Common myeloid progenitor, CD34-positive (primary cell): ENCODE data around the gene KRTAP10-2.
A peak's percentile ranks its signal among the peaks of the same experiment; 100 is the strongest.

Experiments
- CTCF ChIA-PET: fragments of 350-600 bp; sonication (Branson Sonifier 250); formaldehyde crosslinking; loops from one replicate; lab custom pipeline; 2021; ENCODE audit warnings: antibody characterized with exemption; lab: Charles Lee
- POLR2A ChIA-PET: fragments of 350-600 bp; sonication (Branson Sonifier 250); formaldehyde crosslinking; loops from one replicate; lab custom pipeline; 2021; ENCODE audit warnings: antibody characterized with exemption; lab: Charles Lee
- DNase-seq, 3 donors: peaks; one replicate each; pipeline versions ENCODE4 v3.0.0 to v3.0.0-alpha.2; 2013
- H3K27ac ChIP-seq, 2 experiments: 1 replicate in 1 of 2; 2 replicates in 1 of 2; pipeline ENCODE4 v1.7.0; 2013; ENCODE audit warnings: inconsistent platforms in 2 of 2, low read length in 2 of 2, mild to moderate bottlenecking in 2 of 2, low read depth in 1 of 2, moderate library complexity in 1 of 2; ENCODE audit not compliant: severe bottlenecking in 2 of 2, insufficient read depth in 1 of 2, poor library complexity in 1 of 2
- H3K27me3 ChIP-seq, 5 experiments: replicated peaks in 2 of 5; 1 replicate in 3 of 5; 2 replicates in 2 of 5; pipeline versions ENCODE4 v1.6.1 to v1.7.0; 2013; ENCODE audit warnings: low read length in 4 of 5, mild to moderate bottlenecking in 2 of 5, moderate library complexity in 2 of 5, inconsistent platforms in 1 of 5; ENCODE audit not compliant: insufficient read depth in 5 of 5, control insufficient read depth in 4 of 5
- H3K36me3 ChIP-seq, 4 experiments: 1 replicate in 2 of 4; 2 replicates in 2 of 4; pipeline versions ENCODE4 v1.6.1 to v1.7.0; 2013; ENCODE audit warnings: low read length in 3 of 4, control low read depth in 1 of 4, mild to moderate bottlenecking in 1 of 4; ENCODE audit not compliant: control insufficient read depth in 4 of 4, insufficient read depth in 4 of 4
- H3K4me1 ChIP-seq, 4 experiments: 1 replicate in 3 of 4; 2 replicates in 1 of 4; pipeline versions ENCODE4 v1.6.1 to v1.7.1; 2013; ENCODE audit warnings: low read length in 3 of 4, mild to moderate bottlenecking in 3 of 4, control low read depth in 1 of 4, inconsistent platforms in 1 of 4, moderate library complexity in 1 of 4; ENCODE audit not compliant: control insufficient read depth in 4 of 4, insufficient read depth in 4 of 4; ENCODE audit errors: control extremely low read depth in 1 of 4
- H3K4me3 ChIP-seq, 7 experiments: 1 replicate in 4 of 7; 2 replicates in 3 of 7; pipeline versions ENCODE4 v1.5.1 to v1.7.0; 2013; ENCODE audit warnings: mild to moderate bottlenecking in 7 of 7, low read length in 6 of 7, moderate library complexity in 6 of 7, inconsistent platforms in 2 of 7, low read depth in 2 of 7, control low read depth in 1 of 7; ENCODE audit not compliant: insufficient read depth in 4 of 7, control insufficient read depth in 1 of 7; ENCODE audit errors: extremely low read depth in 1 of 7
- H3K9me3 ChIP-seq, 5 experiments: 1 replicate in 4 of 5; 2 replicates in 1 of 5; pipeline versions ENCODE4 v1.6.1 to v1.7.1; 2013; ENCODE audit warnings: low read length in 4 of 5, mild to moderate bottlenecking in 2 of 5, inconsistent platforms in 1 of 5, low read depth in 1 of 5, moderate library complexity in 1 of 5; ENCODE audit not compliant: control insufficient read depth in 4 of 5, insufficient read depth in 2 of 5; ENCODE audit errors: control extremely low read depth in 1 of 5
- WGBS: methylation state at CpG from one replicate; pipeline ENCODE4 v1.1.5; 2013; ENCODE audit not compliant: insufficient coverage; 5-methylcytosine and 5-hydroxymethylcytosine counted together

KRTAP10-2 gene

GRCh38 chr21:44513389-44514217 is 37.7 kb downstream of the KRTAP10-2 start:
- CTCF ChIA-PET: interaction anchor here (0.9 to 1.6 kb wide), 4 partner anchors 276 to 287 kb away, joined by 3 to 5 read pairs (median 4); no protein-coding TSS in a partner anchor
- 100% methylated on average over 10 of the region's 15 CpGs for WGBS

GRCh38 chr21:44512496-44513388 is 38.6 kb downstream of the KRTAP10-2 start:
- Histone ChIP-seq H3K36me3 (no peaks in the 10 kb centered on the region), H3K27me3 (no peaks in the 10 kb centered on the region), H3K9me3 (peaks cover 0 to 2% (median 0%) of the 10 kb centered on the region in 5 experiments), H3K4me1 (peaks cover 0 to 15% (median 8%) of the 10 kb centered on the region in 4 experiments), H3K27ac (no peak overlapping the region), H3K4me3 (no peak overlapping the region)
- ChIA-PET CTCF (interaction anchor here (0.9 to 3.1 kb wide), 5 partner anchors 277 to 625 kb away, joined by 3 to 36 read pairs (median 3); no protein-coding TSS in a partner anchor), POLR2A (no interaction called here)
- WGBS: 92% methylated on average over 19 of the region's 21 CpGs
- DNase-seq: no peak

More at GRCh38 chr21:44513389-44514217, 37.7 kb downstream of the KRTAP10-2 start:
- Histone ChIP-seq H3K27me3 (no peaks in the 10 kb centered on the region), H3K36me3 (no peaks in the 10 kb centered on the region), H3K4me1 (peaks cover 0 to 15% (median 8%) of the 10 kb centered on the region in 4 experiments), H3K4me3 (no peak overlapping the region), H3K27ac (no peak overlapping the region), H3K9me3 (peaks cover 0 to 2% (median 0%) of the 10 kb centered on the region in 5 experiments)
- POLR2A ChIA-PET: no interaction called here
- no peak for DNase-seq

GRCh38 chr21:44511938-44512275 is 39.4 kb downstream of the KRTAP10-2 start:
- DNase-seq: no peak
- H3K4me3 ChIP-seq: no peak overlapping the region
- peaks cover 0 to 15% (median 8%) of the 10 kb centered on the region in 4 experiments for H3K4me1 ChIP-seq
- CTCF ChIA-PET: interaction anchor here (0.9 to 3.1 kb wide), 3 partner anchors 282 to 626 kb away, joined by 3 to 36 read pairs (median 10); partner anchors contain the start of gene UBE2G2
- POLR2A ChIA-PET: no interaction called here
- 97% methylated on average over 7 of the region's 8 CpGs for WGBS
- H3K27me3 ChIP-seq: no peaks in the 10 kb centered on the region
- H3K9me3 ChIP-seq: no peaks in the 10 kb centered on the region
- H3K27ac ChIP-seq: no peak overlapping the region
- no peaks in the 10 kb centered on the region for H3K36me3 ChIP-seq

GRCh38 chr21:44511219-44511937 is 39.9 kb downstream of the KRTAP10-2 start:
- Histone ChIP-seq H3K4me1 (peaks cover 0 to 15% (median 8%) of the 10 kb centered on the region in 4 experiments), H3K27me3 (no peaks in the 10 kb centered on the region), H3K4me3 (peak overlapping the region in 2 of 7 experiments; percentile 69 to 79), H3K9me3 (no peaks in the 10 kb centered on the region), H3K27ac (no peak overlapping the region), H3K36me3 (no peaks in the 10 kb centered on the region)
- 94% methylated on average over 9 of the region's 11 CpGs for WGBS
- ChIA-PET CTCF (interaction anchor here (0.8 to 3.1 kb wide), 11 partner anchors 9 to 627 kb away, joined by 3 to 36 read pairs (median 3); partner anchors contain the start of gene UBE2G2), POLR2A (no interaction called here)
- DNase-seq: peak in 1 of 3 donors; percentile 7

GRCh38 chr21:44510508-44511218 is 40.6 kb downstream of the KRTAP10-2 start:
- 5% methylated on average over 32 of the region's 36 CpGs for WGBS
- DNase-seq: peak; percentile 62 to 74 (median 73)
- no peaks in the 10 kb centered on the region for H3K36me3 ChIP-seq
- H3K4me1 ChIP-seq: peaks cover 0 to 15% (median 8%) of the 10 kb centered on the region in 4 experiments
- POLR2A ChIA-PET: interaction anchor here (0.7 kb wide), 1 partner anchor 370 kb away, joined by 3 read pairs; no protein-coding TSS in a partner anchor
- no peaks in the 10 kb centered on the region for H3K9me3 ChIP-seq
- CTCF ChIA-PET: interaction anchor here (0.8 to 3.1 kb wide), 14 partner anchors 9 to 424 kb away, joined by 3 to 36 read pairs (median 3); partner anchors contain the start of gene UBE2G2
- no peak overlapping the region for H3K27ac ChIP-seq
- peak overlapping the region in 6 of 7 experiments; percentile 10 to 79 (median 55) for H3K4me3 ChIP-seq
- no peaks in the 10 kb centered on the region for H3K27me3 ChIP-seq

GRCh38 chr21:44510109-44510507 is 41.2 kb downstream of the KRTAP10-2 start:
- H3K4me3 ChIP-seq: peak overlapping the region in 3 of 7 experiments; percentile 66 to 79 (median 69)

More at GRCh38 chr21:44510109-44510507, 41.2 kb downstream of the KRTAP10-2 start:
- 75% methylated on average over 13 of the region's 18 CpGs for WGBS
- ChIA-PET POLR2A (interaction anchor here (0.7 kb wide), 1 partner anchor 371 kb away, joined by 3 read pairs; no protein-coding TSS in a partner anchor), CTCF (interaction anchor here (0.6 to 3.1 kb wide), 13 partner anchors 8 to 1212 kb away, joined by 3 to 36 read pairs (median 3); partner anchors contain the start of gene UBE2G2)
- H3K27ac ChIP-seq: no peak overlapping the region
- no peaks in the 10 kb centered on the region for H3K36me3 ChIP-seq
- no peaks in the 10 kb centered on the region for H3K27me3 ChIP-seq
- DNase-seq: no peak
- H3K4me1 ChIP-seq: peaks cover 0 to 15% (median 8%) of the 10 kb centered on the region in 4 experiments
- no peaks in the 10 kb centered on the region for H3K9me3 ChIP-seq
